Chondrocyte (in vitro differentiated cells): ENCODE results near the gene SERPINA12. TPM values are rescaled to one million over a fixed set of nuclear protein-coding genes. Genes with fewer than 3 reads are reported as not detected.

Experiments used
- DNase-seq: peaks from one replicate; pipeline ENCODE4 v3.0.0; 2021; ENCODE audit warnings: mixed read lengths, low spot score
- H3K27ac Mint-ChIP-seq: one replicate; pipeline ENCODE4 v1.8.0; 2021; ENCODE audit warnings: mild to moderate bottlenecking, moderate library complexity, mixed read lengths; ENCODE audit not compliant: unreplicated experiment
- H3K27me3 Mint-ChIP-seq: 2 replicates; pipeline ENCODE4 v1.8.0; 2021; ENCODE audit warnings: low read depth, mixed read lengths
- H3K36me3 Mint-ChIP-seq: 2 replicates; pipeline ENCODE4 v1.8.0; 2021; ENCODE audit warnings: low read depth, mixed read lengths
- H3K4me1 Mint-ChIP-seq: 2 replicates; pipeline ENCODE4 v1.8.0; 2021; ENCODE audit warnings: low read depth, mild to moderate bottlenecking, mixed read lengths
- H3K4me3 Mint-ChIP-seq: one replicate; pipeline ENCODE4 v1.8.0; 2021; ENCODE audit warnings: mild to moderate bottlenecking, moderate library complexity, mixed read lengths; ENCODE audit not compliant: unreplicated experiment
- H3K9me3 Mint-ChIP-seq: 2 replicates; pipeline ENCODE4 v1.8.0; 2021; ENCODE audit warnings: low read depth, mixed read lengths
- CTCF ChIP-seq: fragments of 200-600 bp; sonication (generic); IDR thresholded peaks from 2 replicates; pipeline ENCODE4 v1.5.0; 2021; ENCODE audit warnings: antibody characterized with exemption, mild to moderate bottlenecking, moderate library complexity
- total RNA-seq: library from RNA; stranded (reverse); gene quantifications from 3 replicates; pipeline ENCODE4 v1.2.1, GENCODE V29; 2021

SERPINA12 gene
- total RNA-seq, 1 donor from 2014 or later: not detected

GRCh38 chr14:94535506-94535905, 26.2 kb upstream of the SERPINA12 start:
- DNase-seq: no peak
- H3K27ac Mint-ChIP-seq: no peak overlapping the region
- H3K9me3 Mint-ChIP-seq: no peaks in the 10 kb centered on the region
- no peaks in the 10 kb centered on the region for H3K36me3 Mint-ChIP-seq
- no peak overlapping the region for H3K4me3 Mint-ChIP-seq
- no peak for TF ChIP-seq CTCF
- H3K4me1 Mint-ChIP-seq: peaks cover 12% of the 10 kb centered on the region
- peaks cover 2% of the 10 kb centered on the region for H3K27me3 Mint-ChIP-seq

- Mint-ChIP-seq H3K4me1 (peaks cover 4% of the 10 kb centered on the region), H3K9me3 (peaks cover 1% of the 10 kb centered on the region), H3K27ac (no peak overlapping the region), H3K36me3 (no peaks in the 10 kb centered on the region), H3K27me3 (peaks cover 16% of the 10 kb centered on the region), H3K4me3 (no peak overlapping the region)
- no peak for DNase-seq
- TF ChIP-seq CTCF: no peak
These were observed 23.2 kb upstream of the SERPINA12 start for GRCh38 chr14:94532447-94532846.

GRCh38 chr14:94531187-94531586, 21.9 kb upstream of the SERPINA12 start:
- no peak overlapping the region for H3K4me3 Mint-ChIP-seq
- H3K4me1 Mint-ChIP-seq: peaks cover 4% of the 10 kb centered on the region
- peaks cover 25% of the 10 kb centered on the region for H3K27me3 Mint-ChIP-seq
- no peaks in the 10 kb centered on the region for H3K36me3 Mint-ChIP-seq
- H3K9me3 Mint-ChIP-seq: peaks cover 8% of the 10 kb centered on the region
- DNase-seq: no peak
- TF ChIP-seq CTCF: no peak
- H3K27ac Mint-ChIP-seq: no peak overlapping the region

- no peak for DNase-seq
These were observed 14.8 kb upstream of the SERPINA12 start for GRCh38 chr14:94524093-94524492.

GRCh38 chr14:94523265-94523664, 14.0 kb upstream of the SERPINA12 start:
- TF ChIP-seq CTCF: no peak
- DNase-seq: no peak
- peaks cover 8% of the 10 kb centered on the region for H3K9me3 Mint-ChIP-seq
- H3K27me3 Mint-ChIP-seq: peaks cover 33% of the 10 kb centered on the region
- H3K36me3 Mint-ChIP-seq: no peaks in the 10 kb centered on the region
- no peak overlapping the region for H3K4me3 Mint-ChIP-seq
- no peak overlapping the region for H3K27ac Mint-ChIP-seq
- no peaks in the 10 kb centered on the region for H3K4me1 Mint-ChIP-seq

More at GRCh38 chr14:94524093-94524492, 14.8 kb upstream of the SERPINA12 start:
- Mint-ChIP-seq H3K27ac (no peak overlapping the region), H3K27me3 (peaks cover 35% of the 10 kb centered on the region), H3K4me3 (no peak overlapping the region), H3K4me1 (no peaks in the 10 kb centered on the region), H3K36me3 (no peaks in the 10 kb centered on the region), H3K9me3 (peaks cover 8% of the 10 kb centered on the region)
- no peak for TF ChIP-seq CTCF
